ENCODE results near the gene SREK1.
"Not testable (repeated sequence)": the region's sequence is repeated elsewhere in the genome, so short reads cannot be mapped to it uniquely, and the experiment has no call there.

The SREK1 gene

GRCh38 chr5:66209794-66210193 is 65.7 kb downstream of the SREK1 start:
- DNase-seq (ENCODE audit: low read depth), result no peak
- H3K4me3 ChIP-seq (ENCODE audit: low read depth, low read length), result no peak overlapping the region
- no peak for TF ChIP-seq CTCF (IDR thresholded peaks at IDR 0.05; ENCODE audit: insufficient read depth, low read depth, low read length, missing control alignments)

DNA sequence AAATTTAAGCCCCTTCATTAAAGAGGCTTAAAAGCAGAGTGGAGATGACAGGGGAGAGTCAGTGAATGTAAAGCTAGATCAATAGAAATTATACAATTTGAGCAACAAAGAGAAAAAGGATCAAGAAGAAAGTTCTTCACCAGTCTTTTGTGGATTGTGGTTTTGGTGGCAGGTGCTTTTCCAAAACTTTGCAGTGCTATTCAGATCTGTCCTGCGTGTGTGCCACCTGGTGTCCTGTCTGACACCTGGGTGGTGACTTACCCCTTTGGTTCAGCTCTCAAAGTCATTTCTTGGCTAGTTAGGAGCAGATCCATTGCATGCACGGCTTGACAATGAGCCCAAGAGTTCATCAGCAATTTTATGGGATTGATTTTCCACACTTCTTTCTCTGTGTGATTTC is 69.4 kb downstream of the SREK1 start:
- TF ChIP-seq CTCF (IDR thresholded peaks at IDR 0.05; ENCODE audit: insufficient read depth, low read depth, low read length, missing control alignments), result no peak
- no peak overlapping the region for H3K4me3 ChIP-seq (ENCODE audit: low read depth, low read length)
- no peak for DNase-seq (ENCODE audit: low read depth)

GRCh38 chr5:66222455-66222854 is 78.4 kb downstream of the SREK1 start:
- DNase-seq (ENCODE audit: low read depth), result peak; percentile 71
- H3K4me3 ChIP-seq (ENCODE audit: low read depth, low read length), result no peak overlapping the region
- TF ChIP-seq CTCF (IDR thresholded peaks at IDR 0.05; ENCODE audit: insufficient read depth, low read depth, low read length, missing control alignments), result no peak

DNA sequence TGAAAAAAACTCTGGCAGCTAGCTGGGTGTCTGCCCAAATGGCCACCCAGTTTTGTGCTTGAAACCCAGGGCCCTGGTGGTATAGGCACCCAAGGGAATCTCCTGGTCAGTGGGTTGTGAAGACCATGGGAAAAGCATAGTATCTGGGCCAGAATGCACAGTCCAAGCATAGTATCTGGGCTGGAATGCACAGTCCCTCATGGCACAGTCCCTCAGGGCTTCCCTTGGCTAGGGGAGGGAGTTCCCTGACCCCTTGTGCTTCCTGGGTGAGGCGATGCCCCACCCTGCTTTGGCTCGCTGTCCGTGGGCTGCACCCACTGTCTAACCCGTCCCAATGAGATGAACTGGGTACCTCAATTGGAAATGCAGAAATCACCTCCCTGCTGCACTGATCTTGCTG is 78.8 kb downstream of the SREK1 start:
- H3K4me3 ChIP-seq (ENCODE audit: low read depth, low read length); DNase-seq (ENCODE audit: low read depth): not testable (repeated sequence)

DNA sequence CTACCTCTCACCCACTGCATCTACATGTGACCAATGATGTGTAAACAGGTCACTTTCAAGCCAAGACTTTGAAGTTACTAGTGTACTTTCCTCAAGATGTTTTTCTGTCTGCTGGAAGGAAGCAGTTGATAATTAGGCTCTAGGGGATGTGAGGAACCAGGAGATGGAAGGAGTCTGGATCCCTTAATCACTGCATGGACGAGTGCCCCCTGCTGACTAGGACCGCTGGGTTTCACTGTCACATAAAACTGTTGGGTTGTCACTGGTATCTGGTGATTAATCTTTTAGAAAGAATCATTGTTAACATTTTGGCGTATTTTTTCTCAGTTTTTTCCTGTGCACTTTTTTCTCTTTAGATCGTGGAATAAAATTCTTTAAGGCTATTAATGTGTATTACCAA is 79.5 kb downstream of the SREK1 start:
- TF ChIP-seq CTCF (IDR thresholded peaks at IDR 0.05; ENCODE audit: insufficient read depth, low read depth, low read length, missing control alignments), result peak; percentile 31
- peak; percentile 19 for DNase-seq (ENCODE audit: low read depth)
- no peak overlapping the region for H3K4me3 ChIP-seq (ENCODE audit: low read depth, low read length)

DNA sequence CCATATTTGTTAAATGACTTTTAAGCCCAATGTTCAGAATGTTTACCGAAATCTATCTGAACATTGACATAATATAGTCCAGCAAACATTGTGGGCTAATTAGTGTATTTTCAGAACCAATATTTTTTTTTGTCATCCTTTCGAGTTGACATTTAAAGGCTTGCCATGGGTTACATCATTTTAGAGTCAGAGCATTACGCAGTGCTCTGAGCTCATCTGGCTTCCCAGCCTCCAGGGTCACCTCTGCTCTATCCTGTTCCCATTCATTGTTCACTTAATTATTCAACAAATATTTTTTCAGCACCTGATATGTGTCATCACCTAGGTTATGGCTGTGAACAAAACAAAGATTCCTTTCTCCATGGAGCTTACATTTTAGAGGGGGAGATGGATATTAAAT is 80.2 kb downstream of the SREK1 start:
- TF ChIP-seq CTCF (IDR thresholded peaks at IDR 0.05; ENCODE audit: insufficient read depth, low read depth, low read length, missing control alignments), result no peak
- no peak for DNase-seq (ENCODE audit: low read depth)
- no peak overlapping the region for H3K4me3 ChIP-seq (ENCODE audit: low read depth, low read length)

- no peak for TF ChIP-seq CTCF (IDR thresholded peaks at IDR 0.05; ENCODE audit: insufficient read depth, low read depth, low read length, missing control alignments)
Observed at GRCh38 chr5:66224773-66225553, 80.9 kb downstream of the SREK1 start.

More at GRCh38 chr5:66224773-66225553, 80.9 kb downstream of the SREK1 start:
- DNase-seq (ENCODE audit: low read depth), result no peak
- no peak overlapping the region for H3K4me3 ChIP-seq (ENCODE audit: low read depth, low read length)

Measured in GM12865 (cell line).